ENCODE results near the gene FMR1. TPM values are rescaled to one million over a fixed set of nuclear protein-coding genes. Genes with fewer than 3 reads are reported as not detected.

Gene FMR1
- total RNA-seq, result 10 to 100 TPM; 22.0 to 34.6 TPM

DNA sequence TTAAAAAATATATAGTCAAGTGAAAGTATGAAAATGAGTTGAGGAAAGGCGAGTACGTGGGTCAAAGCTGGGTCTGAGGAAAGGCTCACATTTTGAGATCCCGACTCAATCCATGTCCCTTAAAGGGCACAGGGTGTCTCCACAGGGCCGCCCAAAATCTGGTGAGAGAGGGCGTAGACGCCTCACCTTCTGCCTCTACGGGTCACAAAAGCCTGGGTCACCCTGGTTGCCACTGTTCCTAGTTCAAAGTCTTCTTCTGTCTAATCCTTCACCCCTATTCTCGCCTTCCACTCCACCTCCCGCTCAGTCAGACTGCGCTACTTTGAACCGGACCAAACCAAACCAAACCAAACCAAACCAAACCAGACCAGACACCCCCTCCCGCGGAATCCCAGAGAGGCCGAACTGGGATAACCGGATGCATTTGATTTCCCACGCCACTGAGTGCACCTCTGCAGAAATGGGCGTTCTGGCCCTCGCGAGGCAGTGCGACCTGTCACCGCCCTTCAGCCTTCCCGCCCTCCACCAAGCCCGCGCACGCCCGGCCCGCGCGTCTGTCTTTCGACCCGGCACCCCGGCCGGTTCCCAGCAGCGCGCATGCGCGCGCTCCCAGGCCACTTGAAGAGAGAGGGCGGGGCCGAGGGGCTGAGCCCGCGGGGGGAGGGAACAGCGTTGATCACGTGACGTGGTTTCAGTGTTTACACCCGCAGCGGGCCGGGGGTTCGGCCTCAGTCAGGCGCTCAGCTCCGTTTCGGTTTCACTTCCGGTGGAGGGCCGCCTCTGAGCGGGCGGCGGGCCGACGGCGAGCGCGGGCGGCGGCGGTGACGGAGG, at the start of gene FMR1:
TSS of gene FMR1 (plus strand) at position 728 of the 831 bp plus-strand sequence. CDS start 261 bp downstream, outside the sequence.
- WGBS, result 32% methylated on average over 13 of the region's 66 CpGs
- H3K36me3 ChIP-seq, result no peaks in the 10 kb centered on the region
- H3K9me3 ChIP-seq, result no peaks in the 10 kb centered on the region
- H3K27ac ChIP-seq, result peak within 1 kb of the TSS; percentile 91
- DNase-seq (ENCODE audit: low spot score), result peak; percentile 91
- TF ChIP-seq POLR2A (IDR thresholded peaks at IDR 0.05) (no peak), POLR2AphosphoS5 (IDR thresholded peaks at IDR 0.05) (peak; percentile 80)
- TF ChIP-seq, protein P1, sequence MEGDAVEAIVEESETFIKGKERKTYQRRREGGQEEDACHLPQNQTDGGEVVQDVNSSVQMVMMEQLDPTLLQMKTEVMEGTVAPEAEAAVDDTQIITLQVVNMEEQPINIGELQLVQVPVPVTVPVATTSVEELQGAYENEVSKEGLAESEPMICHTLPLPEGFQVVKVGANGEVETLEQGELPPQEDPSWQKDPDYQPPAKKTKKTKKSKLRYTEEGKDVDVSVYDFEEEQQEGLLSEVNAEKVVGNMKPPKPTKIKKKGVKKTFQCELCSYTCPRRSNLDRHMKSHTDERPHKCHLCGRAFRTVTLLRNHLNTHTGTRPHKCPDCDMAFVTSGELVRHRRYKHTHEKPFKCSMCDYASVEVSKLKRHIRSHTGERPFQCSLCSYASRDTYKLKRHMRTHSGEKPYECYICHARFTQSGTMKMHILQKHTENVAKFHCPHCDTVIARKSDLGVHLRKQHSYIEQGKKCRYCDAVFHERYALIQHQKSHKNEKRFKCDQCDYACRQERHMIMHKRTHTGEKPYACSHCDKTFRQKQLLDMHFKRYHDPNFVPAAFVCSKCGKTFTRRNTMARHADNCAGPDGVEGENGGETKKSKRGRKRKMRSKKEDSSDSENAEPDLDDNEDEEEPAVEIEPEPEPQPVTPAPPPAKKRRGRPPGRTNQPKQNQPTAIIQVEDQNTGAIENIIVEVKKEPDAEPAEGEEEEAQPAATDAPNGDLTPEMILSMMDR (IDR thresholded peaks at IDR 0.05), result peak in 1 of 4 experiments; percentile 7
- no peaks in the 10 kb centered on the region for H3K27me3 ChIP-seq (replicated peaks; ENCODE audit: insufficient read depth)
- intact Hi-C loops (cut with DNase I), result no loop called here
- H3K4me3 ChIP-seq, result peak within 1 kb of the TSS; percentile 51 to 64
- no peaks in the 10 kb centered on the region for H3K4me1 ChIP-seq (replicated peaks)

DNA sequence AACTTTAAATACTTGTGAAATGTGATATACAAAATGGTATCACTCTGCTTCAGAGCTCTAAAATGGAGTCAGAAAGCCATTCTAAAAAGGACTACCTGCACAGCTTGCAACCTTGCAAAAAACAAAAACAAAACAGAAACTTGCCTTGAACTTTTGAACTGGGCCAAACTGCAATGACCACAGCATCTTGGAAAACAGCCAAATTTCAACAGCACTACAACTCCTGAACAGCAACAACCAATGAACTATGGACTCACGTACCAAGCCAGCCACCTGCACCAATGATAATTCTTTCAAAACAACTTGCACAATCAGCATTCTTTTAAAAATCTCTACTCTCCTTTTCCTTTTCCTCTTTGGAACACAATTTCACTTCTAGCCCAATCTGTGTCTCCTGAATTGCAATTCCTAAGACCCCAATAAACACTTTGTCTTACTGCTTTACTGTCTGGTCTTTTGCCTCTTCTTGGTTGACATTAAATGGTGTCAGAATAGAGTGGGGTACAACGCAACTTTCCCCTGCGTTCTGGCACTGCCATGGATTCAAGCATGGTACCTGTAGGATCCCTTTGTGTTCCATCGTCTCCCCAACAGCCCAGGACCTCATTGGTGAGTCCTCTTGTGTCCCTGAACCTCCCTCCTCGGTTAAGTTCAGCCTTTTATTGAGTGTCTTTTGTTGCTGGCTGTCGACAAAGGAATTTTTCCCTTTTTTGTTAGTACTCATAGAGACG, 35.7 kb upstream of the FMR1 start:
- no peak overlapping the region for H3K27ac ChIP-seq
- no peak for DNase-seq (ENCODE audit: low spot score)
- no peaks in the 10 kb centered on the region for H3K27me3 ChIP-seq (replicated peaks; ENCODE audit: insufficient read depth)
- WGBS, result 67% methylated on average over 7 of the region's 7 CpGs
- H3K9me3 ChIP-seq, result no peaks in the 10 kb centered on the region
- H3K36me3 ChIP-seq, result no peaks in the 10 kb centered on the region
- no peaks in the 10 kb centered on the region for H3K4me1 ChIP-seq (replicated peaks)
- intact Hi-C loops (cut with DNase I), result no loop called here
- TF ChIP-seq, protein P1 (IDR thresholded peaks at IDR 0.05), result no peak
- TF ChIP-seq POLR2AphosphoS5 (IDR thresholded peaks at IDR 0.05), result no peak
- TF ChIP-seq POLR2A (IDR thresholded peaks at IDR 0.05), result no peak
- no peak overlapping the region for H3K4me3 ChIP-seq

DNA sequence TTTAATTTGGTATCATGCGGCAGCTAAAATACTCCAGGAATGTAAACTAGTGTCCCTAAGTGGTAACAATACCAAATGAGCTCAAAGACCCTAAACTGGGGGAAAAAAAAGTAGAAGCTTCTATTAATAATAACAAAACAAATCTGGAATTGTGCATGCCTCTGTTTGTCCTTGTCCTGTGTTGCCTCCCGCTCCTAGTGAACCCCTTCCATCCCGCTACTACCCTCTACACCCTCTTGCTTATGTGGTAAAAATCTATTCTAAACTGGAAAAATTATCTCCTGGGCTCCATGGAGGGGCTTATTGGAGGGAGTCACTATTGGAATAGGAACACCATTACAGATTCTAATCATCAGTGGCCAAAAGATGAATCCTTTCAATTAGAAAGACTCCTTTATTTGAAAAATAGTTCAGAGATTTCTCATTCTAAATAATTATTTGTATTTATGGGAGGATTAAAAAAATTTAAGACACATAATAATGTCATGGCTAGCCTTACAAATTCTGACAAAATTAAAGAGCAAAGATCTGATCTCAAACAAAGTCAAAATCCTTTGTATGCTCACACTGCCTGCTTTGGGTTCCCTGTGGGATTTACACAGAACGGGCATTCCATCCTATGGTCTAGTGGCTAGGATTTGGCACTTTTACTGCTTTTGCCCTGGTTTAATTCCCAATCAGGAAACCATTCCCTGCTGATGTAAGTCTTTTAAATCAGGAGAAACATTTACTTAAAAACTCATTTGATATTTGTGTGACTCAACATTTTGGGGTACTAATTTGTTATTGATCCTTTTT, 34.7 kb upstream of the FMR1 start:
- WGBS, result 79% methylated on average over 4 of the region's 4 CpGs
- intact Hi-C loops (cut with DNase I), result no loop called here
- Histone ChIP-seq H3K4me1 (replicated peaks) (no peaks in the 10 kb centered on the region), H3K9me3 (no peaks in the 10 kb centered on the region), H3K27ac (no peak overlapping the region), H3K4me3 (no peak overlapping the region), H3K27me3 (replicated peaks; ENCODE audit: insufficient read depth) (no peaks in the 10 kb centered on the region), H3K36me3 (no peaks in the 10 kb centered on the region)
- TF ChIP-seq, protein P1 (IDR thresholded peaks at IDR 0.05), result no peak
- TF ChIP-seq POLR2AphosphoS5 (IDR thresholded peaks at IDR 0.05) (no peak), POLR2A (IDR thresholded peaks at IDR 0.05) (no peak)
- no peak for DNase-seq (ENCODE audit: low spot score)

DNA sequence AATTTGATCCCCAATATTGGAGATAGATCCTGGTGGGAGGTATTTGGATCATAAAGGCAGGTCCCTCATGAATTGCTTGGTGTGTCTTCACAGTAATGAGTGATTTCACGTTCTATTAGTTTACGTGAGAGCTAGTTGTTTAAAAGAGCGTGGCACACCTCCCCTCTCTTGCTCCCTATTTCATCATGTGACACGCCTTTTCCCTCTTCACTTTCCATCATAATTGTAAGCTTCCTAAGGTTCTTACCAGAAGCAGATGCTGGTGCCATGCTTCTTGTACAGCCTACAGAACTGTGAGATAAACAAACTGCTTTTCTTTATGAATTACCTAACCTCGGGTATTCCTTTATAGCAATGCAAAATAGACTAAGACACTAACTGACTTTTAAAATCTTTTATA, 34.0 kb upstream of the FMR1 start:
- no peak for TF ChIP-seq POLR2AphosphoS5 (IDR thresholded peaks at IDR 0.05)
- TF ChIP-seq POLR2A (IDR thresholded peaks at IDR 0.05), result no peak
- TF ChIP-seq, protein P1 (IDR thresholded peaks at IDR 0.05), result no peak
- no peak for DNase-seq (ENCODE audit: low spot score)
- no peak overlapping the region for H3K27ac ChIP-seq
- 81% methylated on average over 5 of the region's 5 CpGs for WGBS
- no peaks in the 10 kb centered on the region for H3K36me3 ChIP-seq
- intact Hi-C loops (cut with DNase I), result no loop called here
- H3K4me1 ChIP-seq (replicated peaks), result no peaks in the 10 kb centered on the region
- H3K27me3 ChIP-seq (replicated peaks; ENCODE audit: insufficient read depth), result no peaks in the 10 kb centered on the region
- H3K9me3 ChIP-seq, result no peaks in the 10 kb centered on the region
- no peak overlapping the region for H3K4me3 ChIP-seq
